H1 (cell line): Measurements from ENCODE around the gene ARHGEF10L. TPM values are rescaled to one million over a fixed set of nuclear protein-coding genes. Genes with fewer than 3 reads are reported as not detected.

Source experiments
- CTCF ChIA-PET: fragments of 300-600 bp; sonication (Branson Sonifier 250); formaldehyde crosslinking; loops from one replicate; lab custom pipeline; 2021; ENCODE audit not compliant: partially characterized antibody; lab: Charles Lee
- POLR2A ChIA-PET: fragments of 300-600 bp; sonication (Branson Sonifier 250); formaldehyde crosslinking; loops from one replicate; lab custom pipeline; 2021; ENCODE audit warnings: inconsistent platforms; ENCODE audit not compliant: partially characterized antibody; lab: Charles Lee
- DNase-seq, 2 experiments: peaks; one replicate each; pipeline versions ENCODE4 v3.0.0 to v3.0.0-alpha.2; 2010 to 2022; ENCODE audit warnings: low spot score in 2 of 2, low read depth in 1 of 2, mixed read lengths in 1 of 2
- FAIRE-seq: peaks from 2 replicates; lab custom pipeline; 2011; peaks lifted over from hg19 to GRCh38; lab: Jason Lieb, UNC
- H2AFZ ChIP-seq: 2 replicates; pipeline ENCODE4 v1.8.1; 2012; ENCODE audit warnings: low read length, inconsistent platforms
- H2AK5ac ChIP-seq: 2 replicates; pipeline ENCODE4 v1.6.1; 2013; ENCODE audit warnings: low read depth, low read length
- H2BK120ac ChIP-seq: replicated peaks from 2 replicates; pipeline ENCODE3; 2013; ENCODE audit warnings: low read depth, low read length, inconsistent platforms
- H2BK12ac ChIP-seq: 2 replicates; pipeline ENCODE4 v1.6.1; 2013; ENCODE audit warnings: low read depth, low read length
- H2BK15ac ChIP-seq: 2 replicates; pipeline ENCODE4 v1.6.1; 2013; ENCODE audit warnings: low read length
- H2BK20ac ChIP-seq: 2 replicates; pipeline ENCODE4 v1.6.1; 2013; ENCODE audit warnings: low read length
- H2BK5ac ChIP-seq: 2 replicates; pipeline ENCODE4 v1.6.1; 2013; ENCODE audit warnings: low read depth, low read length
- H3K14ac ChIP-seq: 2 replicates; pipeline ENCODE4 v1.6.1; 2013; ENCODE audit warnings: inconsistent platforms; ENCODE audit not compliant: insufficient read length
- H3K18ac ChIP-seq: 2 replicates; pipeline ENCODE4 v1.6.1; 2013; ENCODE audit warnings: low read length; ENCODE audit errors: extremely low read depth
- H3K23ac ChIP-seq: 2 replicates; pipeline ENCODE4 v1.6.1; 2013; ENCODE audit warnings: inconsistent platforms; ENCODE audit not compliant: insufficient read length
- H3K23me2 ChIP-seq: 2 replicates; pipeline ENCODE4 v1.6.1; 2013; ENCODE audit warnings: low read depth, low read length
- H3K27ac ChIP-seq: 2 replicates; pipeline ENCODE4 v1.6.1; 2011; ENCODE audit warnings: low read depth, low read length, inconsistent platforms
- H3K27me3 ChIP-seq, 4 experiments: replicated peaks in 1 of 4; 1 replicate in 1 of 4; 2 replicates in 3 of 4; pipeline versions ENCODE4 v1.6.1 to v1.8.1; 2011 to 2013; ENCODE audit warnings: low read length in 3 of 4, mild to moderate bottlenecking in 3 of 4, inconsistent platforms in 2 of 4, mixed read lengths in 2 of 4, moderate library complexity in 1 of 4; ENCODE audit not compliant: control insufficient read depth in 3 of 4, insufficient read depth in 3 of 4; ENCODE audit errors: extremely low read depth in 1 of 4
- H3K36me3 ChIP-seq, 4 experiments: 2 replicates each; pipeline versions ENCODE4 v1.6.1 to v1.8.1; 2011 to 2013; ENCODE audit warnings: mild to moderate bottlenecking in 4 of 4, low read length in 3 of 4, moderate library complexity in 2 of 4, control low read depth in 1 of 4, inconsistent platforms in 1 of 4; ENCODE audit not compliant: insufficient read depth in 4 of 4, control insufficient read depth in 2 of 4
- H3K4ac ChIP-seq: replicated peaks from 2 replicates; pipeline ENCODE3; 2013; ENCODE audit warnings: low read length, low read depth, mixed read lengths, inconsistent platforms; ENCODE audit not compliant: insufficient read length
- H3K4me1 ChIP-seq, 4 experiments: replicated peaks in 1 of 4; 1 replicate in 1 of 4; 2 replicates in 3 of 4; pipeline versions ENCODE4 v1.6.1 to v1.8.1; 2011 to 2013; ENCODE audit warnings: low read length in 3 of 4, inconsistent platforms in 2 of 4, mixed read lengths in 1 of 4; ENCODE audit not compliant: insufficient read depth in 4 of 4, control insufficient read depth in 3 of 4
- H3K4me2 ChIP-seq, 2 experiments: 2 replicates each; pipeline versions ENCODE4 v1.6.1 to v1.8.1; 2011 to 2013; ENCODE audit warnings: low read depth in 2 of 2, low read length in 2 of 2, control low read depth in 1 of 2, inconsistent platforms in 1 of 2, mild to moderate bottlenecking in 1 of 2; ENCODE audit not compliant: insufficient read depth in 1 of 2
- H3K4me3 ChIP-seq, 4 experiments: fragments of 200-600, 300-600 bp in 1 of 4; sonication (generic), shearing (Covaris generic), sonication (Bioruptor Twin) in 1 of 4; 2 replicates each; pipeline versions ENCODE4 v1.5.1 to v1.8.1; 2011 to 2016; ENCODE audit warnings: low read length in 4 of 4, low read depth in 3 of 4, control low read depth in 2 of 4, inconsistent platforms in 2 of 4, mild to moderate bottlenecking in 2 of 4, mixed read lengths in 1 of 4, moderate library complexity in 1 of 4; ENCODE audit not compliant: insufficient read depth in 2 of 4; ENCODE audit errors: extremely low read depth in 1 of 4
- H3K56ac ChIP-seq: replicated peaks from 2 replicates; pipeline ENCODE3; 2013; ENCODE audit warnings: low read depth, mild to moderate bottlenecking, mixed read lengths, low read length, inconsistent platforms; ENCODE audit not compliant: insufficient read length
- H3K79me1 ChIP-seq: 2 replicates; pipeline ENCODE4 v1.6.1; 2013; ENCODE audit warnings: low read depth, low read length, control low read depth
- H3K79me2 ChIP-seq, 2 experiments: 2 replicates each; pipeline versions ENCODE4 v1.6.1 to v1.8.1; 2012 to 2013; ENCODE audit warnings: low read length in 2 of 2, mild to moderate bottlenecking in 2 of 2, inconsistent platforms in 1 of 2; ENCODE audit not compliant: insufficient read depth in 2 of 2, control insufficient read depth in 1 of 2
- H3K9ac ChIP-seq, 4 experiments: replicated peaks in 1 of 4; 1 replicate in 1 of 4; 2 replicates in 3 of 4; pipeline versions ENCODE4 v1.6.1 to v1.8.1; 2011 to 2013; ENCODE audit warnings: low read depth in 3 of 4, low read length in 3 of 4, control low read depth in 2 of 4, mild to moderate bottlenecking in 2 of 4, moderate library complexity in 2 of 4, inconsistent platforms in 1 of 4; ENCODE audit errors: extremely low read depth in 1 of 4
- H3K9me3 ChIP-seq, 2 experiments: 2 replicates each; pipeline versions ENCODE4 v1.6.1 to v1.8.1; 2012 to 2013; ENCODE audit warnings: mild to moderate bottlenecking in 2 of 2, moderate library complexity in 2 of 2, control low read depth in 1 of 2, inconsistent platforms in 1 of 2, low read depth in 1 of 2, low read length in 1 of 2, mixed read lengths in 1 of 2; ENCODE audit not compliant: insufficient read depth in 2 of 2
- H4K20me1 ChIP-seq, 2 experiments: replicated peaks in 1 of 2; 2 replicates each; pipeline versions ENCODE3 to v1.8.1; 2011 to 2013; ENCODE audit warnings: inconsistent platforms in 2 of 2, low read length in 2 of 2, mild to moderate bottlenecking in 1 of 2; ENCODE audit not compliant: insufficient read depth in 2 of 2, control insufficient read depth in 1 of 2
- H4K5ac ChIP-seq: 2 replicates; pipeline ENCODE4 v1.6.1; 2013; ENCODE audit warnings: low read length, low read depth, mixed read lengths, inconsistent platforms; ENCODE audit not compliant: insufficient read length
- H4K8ac ChIP-seq: 2 replicates; pipeline ENCODE4 v1.8.0; 2013; ENCODE audit warnings: mild to moderate bottlenecking, moderate library complexity, low read length, inconsistent platforms; ENCODE audit not compliant: insufficient read depth; ENCODE audit errors: extremely low read depth
- H4K91ac ChIP-seq: replicated peaks from 2 replicates; pipeline ENCODE3; 2013; ENCODE audit warnings: low read length, mixed read lengths, inconsistent platforms; ENCODE audit not compliant: insufficient read length
- BACH1 ChIP-seq: IDR thresholded peaks from 2 replicates; pipeline ENCODE4 v1.6.1; 2012; ENCODE audit warnings: low read length, improper control_type of control experiment
- SIX5 ChIP-seq: IDR thresholded peaks from 2 replicates; pipeline ENCODE4 v1.6.1; 2011; ENCODE audit warnings: mild to moderate bottlenecking, low read depth, low read length
- TCF12 ChIP-seq: IDR thresholded peaks from 2 replicates; pipeline ENCODE4 v1.6.1; 2011; ENCODE audit warnings: low read depth, mild to moderate bottlenecking, low read length
- WGBS, 2 experiments: shearing (Covaris generic) in 1 of 2; methylation state at CpG; one replicate each; pipeline versions ENCODE4 v1.1.6 to v1.1.7; 2013 to 2015; ENCODE audit warnings: low lambda C conversion rate in 2 of 2, mixed read lengths in 2 of 2, inconsistent platforms in 1 of 2, low coverage in 1 of 2, missing lambda C conversion rate in 1 of 2; ENCODE audit not compliant: insufficient replicate concordance in 2 of 2, insufficient coverage in 1 of 2, insufficient read length in 1 of 2; ENCODE audit errors: extremely low coverage in 1 of 2, missing lambda C conversion rate in 1 of 2; 5-methylcytosine and 5-hydroxymethylcytosine counted together
- polyA plus RNA-seq, 7 experiments: library from polyadenylated mRNA; depleted of rRNA in 3 of 7; stranded (reverse) in 5 of 7; unstranded in 2 of 7; fragments of >200 nt in 5 of 7; fragments of 200-250 nt in 2 of 7; gene quantifications; 1 replicate in 5 of 7; 2 replicates in 1 of 7; 4 replicates in 1 of 7; pipeline versions ENCODE4 v1.2.1 to v1.2.3, GENCODE V29; 2011 to 2013; ENCODE audit warnings: missing spikeins in 2 of 7, mixed read lengths in 2 of 7
- total RNA-seq: library from RNA; stranded (reverse); fragmentation: NEBNext Ultra II Directional; extraction: Animal tissue kit (Norgen Biotek cat#: 25700); gene quantifications from 2 replicates; pipeline ENCODE4 v1.2.1, GENCODE V29; 2021
- TF ChIP-seq, protein P1 (sequence below), 3 experiments: IDR thresholded peaks; 1 replicate in 2 of 3; 2 replicates in 1 of 3; pipeline versions ENCODE4 v1.5.1 to v1.6.1; 2011; ENCODE audit warnings: low read length in 3 of 3, mild to moderate bottlenecking in 3 of 3, inconsistent platforms in 2 of 3, low read depth in 1 of 3, moderate library complexity in 1 of 3; ENCODE audit not compliant: insufficient read depth in 1 of 3; ENCODE audit errors: control extremely low read depth in 1 of 3

The ARHGEF10L gene
- total and polyA plus RNA-seq, 2 of the 8 experiments (the other 6 are each of a cell fraction or from before 2014, with no cell fraction given), result 33.6 to 39.6 TPM

DNA sequence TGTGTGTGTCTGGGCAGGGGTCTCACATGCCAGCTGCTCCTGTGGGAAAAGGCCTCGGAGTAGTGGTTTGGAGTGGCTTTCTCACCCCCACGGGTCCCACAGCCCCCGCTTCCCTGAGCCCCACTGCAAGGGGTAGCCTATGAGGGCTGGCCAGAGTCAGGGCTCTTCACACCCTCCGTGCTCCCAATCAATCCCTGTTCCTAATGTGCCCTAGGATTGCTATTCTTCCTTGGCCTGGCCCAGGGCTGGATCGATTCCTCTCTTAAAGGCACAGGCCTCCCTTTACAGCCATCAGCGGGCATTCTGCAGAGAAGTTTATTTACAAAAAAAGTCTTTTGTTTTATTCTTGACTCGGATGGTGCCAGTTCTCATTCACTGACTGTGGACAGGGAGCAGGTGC, 196.3 kb downstream of the ARHGEF10L start:
- Histone ChIP-seq H3K4ac (no peak overlapping the region), H2BK120ac (no peak overlapping the region), H2AFZ (no peak overlapping the region), H3K4me3 (no peak overlapping the region), H3K56ac (no peak overlapping the region), H2BK5ac (no peak overlapping the region), H2AK5ac (no peak overlapping the region; the same call in 1 of the 2 replicates), H4K8ac (no peak overlapping the region), H3K27me3 (no peaks in the 10 kb centered on the region), H3K9me3 (no peaks in the 10 kb centered on the region), H3K4me2 (no peak overlapping the region), H2BK12ac (no peak overlapping the region), H2BK15ac (peak overlapping the region; percentile 83; the same call in 1 of the 2 replicates), H4K5ac (no peak overlapping the region), H2BK20ac (peak overlapping the region; percentile 80; the same call in 1 of the 2 replicates), H3K4me1 (peaks cover 0 to 7% (median 1%) of the 10 kb centered on the region in 4 experiments; a peak in 5 of 7 replicates), H3K27ac (no peak overlapping the region), H3K79me2 (no peaks in the 10 kb centered on the region), H3K23ac (no peak overlapping the region), H3K9ac (no peak overlapping the region), H4K20me1 (no peaks in the 10 kb centered on the region), H3K18ac (no peak overlapping the region), H3K23me2 (no peaks in the 10 kb centered on the region), H3K36me3 (no peaks in the 10 kb centered on the region), H4K91ac (no peak overlapping the region), H3K14ac (no peak overlapping the region), H3K79me1 (no peaks in the 10 kb centered on the region)
- FAIRE-seq (no peak), DNase-seq (no peak)
- TF ChIP-seq SIX5 (no peak), BACH1 (no peak), TCF12 (no peak)
- TF ChIP-seq, protein P1, sequence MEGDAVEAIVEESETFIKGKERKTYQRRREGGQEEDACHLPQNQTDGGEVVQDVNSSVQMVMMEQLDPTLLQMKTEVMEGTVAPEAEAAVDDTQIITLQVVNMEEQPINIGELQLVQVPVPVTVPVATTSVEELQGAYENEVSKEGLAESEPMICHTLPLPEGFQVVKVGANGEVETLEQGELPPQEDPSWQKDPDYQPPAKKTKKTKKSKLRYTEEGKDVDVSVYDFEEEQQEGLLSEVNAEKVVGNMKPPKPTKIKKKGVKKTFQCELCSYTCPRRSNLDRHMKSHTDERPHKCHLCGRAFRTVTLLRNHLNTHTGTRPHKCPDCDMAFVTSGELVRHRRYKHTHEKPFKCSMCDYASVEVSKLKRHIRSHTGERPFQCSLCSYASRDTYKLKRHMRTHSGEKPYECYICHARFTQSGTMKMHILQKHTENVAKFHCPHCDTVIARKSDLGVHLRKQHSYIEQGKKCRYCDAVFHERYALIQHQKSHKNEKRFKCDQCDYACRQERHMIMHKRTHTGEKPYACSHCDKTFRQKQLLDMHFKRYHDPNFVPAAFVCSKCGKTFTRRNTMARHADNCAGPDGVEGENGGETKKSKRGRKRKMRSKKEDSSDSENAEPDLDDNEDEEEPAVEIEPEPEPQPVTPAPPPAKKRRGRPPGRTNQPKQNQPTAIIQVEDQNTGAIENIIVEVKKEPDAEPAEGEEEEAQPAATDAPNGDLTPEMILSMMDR (IDR thresholded peaks at IDR 0.05; ENCODE audit: control extremely low read depth in 1 of 3, insufficient read depth in 1 of 3, low read depth in 1 of 3, low read length in 3 of 3), result no peak
- WGBS, 2 experiments, result 85% methylated on average over 7 of the region's 7 CpGs; no CpG with 5 or more reads in 1 of the 2 experiments
- ChIA-PET CTCF (interaction anchor here (1.6 to 1.9 kb wide), 3 partner anchors 11 to 114 kb away, joined by 3 to 6 read pairs (median 5); no protein-coding TSS in a partner anchor), POLR2A (no interaction called here)
